ENCODE measurements around the gene ARID1B. TPM values are rescaled to one million over a fixed set of nuclear protein-coding genes. Genes with fewer than 3 reads are reported as not detected.

ARID1B gene
- total RNA-seq, 6 experiments from 2014 or later = 23.2 to 35.3 (median 30.7) TPM

GRCh38 chr6:156771047-156771446 lies 6.1 kb upstream of the ARID1B start:
- intact Hi-C loops (cut with DNase I) = loop anchor here (10.0 kb wide), 2 partner anchors 76 to 206 kb away; no protein-coding TSS in a partner anchor
- no peak overlapping the region for H3K4me3 ChIP-seq
- H3K4me1 ChIP-seq = peaks cover 0 to 7% (median 0%) of the 10 kb centered on the region in 4 donors

DNA sequence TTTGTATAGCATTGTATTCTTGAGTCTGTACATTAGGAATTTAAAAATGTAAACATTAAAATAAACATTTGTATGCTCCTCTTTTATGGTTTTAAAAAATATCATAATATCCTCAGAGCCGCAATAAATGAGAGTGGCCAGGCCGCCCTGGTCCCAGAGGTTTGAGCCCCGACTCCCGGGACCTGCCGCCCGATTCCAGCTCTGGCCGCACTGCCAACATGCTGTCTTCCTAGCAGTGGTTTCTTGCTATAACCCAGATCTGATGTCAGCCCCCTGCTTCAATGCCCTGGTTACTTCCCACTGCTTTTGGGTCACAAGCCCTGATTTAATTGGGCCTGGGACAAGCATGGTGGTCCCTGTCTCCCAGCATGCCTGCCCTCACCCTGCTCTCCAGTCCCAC lies 5.4 kb upstream of the ARID1B start:
- DNase-seq (no peak), ATAC-seq (no peak)
- intact Hi-C loops (cut with DNase I) = loop anchor here (10.0 kb wide), 2 partner anchors 77 to 207 kb away; no protein-coding TSS in a partner anchor
- no peaks in the 10 kb centered on the region for H3K9me3 ChIP-seq
- no peaks in the 10 kb centered on the region for H3K36me3 ChIP-seq
- no peaks in the 10 kb centered on the region for H3K27me3 ChIP-seq
- TF ChIP-seq POLR2A (IDR thresholded peaks at IDR 0.05) (no peak), CTCF (IDR thresholded peaks at IDR 0.05) (no peak)
- no peak overlapping the region for H3K27ac ChIP-seq
- H3K4me3 ChIP-seq = no peak overlapping the region
- peaks cover 0 to 11% (median 0%) of the 10 kb centered on the region in 4 donors for H3K4me1 ChIP-seq
- 96% methylated on average over 7 of the region's 7 CpGs for WGBS (ENCODE audit: insufficient coverage, low coverage, low lambda C conversion rate, missing lambda C conversion rate)

More at GRCh38 chr6:156771047-156771446, 6.1 kb upstream of the ARID1B start:
- no peak for ATAC-seq
- H3K9me3 ChIP-seq = no peaks in the 10 kb centered on the region
- no peak for TF ChIP-seq POLR2A (IDR thresholded peaks at IDR 0.05)
- TF ChIP-seq CTCF (IDR thresholded peaks at IDR 0.05) = no peak
- no peaks in the 10 kb centered on the region for H3K27me3 ChIP-seq
- no peaks in the 10 kb centered on the region for H3K36me3 ChIP-seq
- no peak overlapping the region for H3K27ac ChIP-seq
- WGBS (ENCODE audit: insufficient coverage, low coverage, low lambda C conversion rate, missing lambda C conversion rate) = 65% methylated on average over 3 of the region's 3 CpGs
- DNase-seq = no peak

GRCh38 chr6:156773476-156773875 lies 3.7 kb upstream of the ARID1B start:
- H3K9me3 ChIP-seq = no peaks in the 10 kb centered on the region
- no peaks in the 10 kb centered on the region for H3K27me3 ChIP-seq
- peaks cover 0 to 11% (median 0%) of the 10 kb centered on the region in 4 donors for H3K4me1 ChIP-seq
- no peak overlapping the region for H3K4me3 ChIP-seq
- no peak for TF ChIP-seq POLR2A (IDR thresholded peaks at IDR 0.05)
- no peak for TF ChIP-seq CTCF (IDR thresholded peaks at IDR 0.05)
- H3K27ac ChIP-seq = no peak overlapping the region
- intact Hi-C loops (cut with DNase I) = loop anchor here (10.0 kb wide), 2 partner anchors 79 to 209 kb away; no protein-coding TSS in a partner anchor
- WGBS (ENCODE audit: insufficient coverage, low coverage, low lambda C conversion rate, missing lambda C conversion rate) = 55% methylated on average over 4 of the region's 5 CpGs
- H3K36me3 ChIP-seq = no peaks in the 10 kb centered on the region
- ATAC-seq (no peak), DNase-seq (no peak)

- no peaks in the 10 kb centered on the region for H3K9me3 ChIP-seq
- H3K27ac ChIP-seq = no peak overlapping the region
- TF ChIP-seq POLR2A (IDR thresholded peaks at IDR 0.05) (no peak), CTCF (IDR thresholded peaks at IDR 0.05) (no peak)
- DNase-seq (no peak), ATAC-seq (no peak)
- no peaks in the 10 kb centered on the region for H3K36me3 ChIP-seq
- H3K4me3 ChIP-seq = no peak overlapping the region
- WGBS (ENCODE audit: insufficient coverage, low coverage, low lambda C conversion rate, missing lambda C conversion rate) = 73% methylated on average over 15 of the region's 15 CpGs
- intact Hi-C loops (cut with DNase I) = loop anchor here (10.0 kb wide), 2 partner anchors 79 to 209 kb away; no protein-coding TSS in a partner anchor
- H3K4me1 ChIP-seq = peaks cover 0 to 11% (median 0%) of the 10 kb centered on the region in 4 donors
- no peaks in the 10 kb centered on the region for H3K27me3 ChIP-seq
Observed at GRCh38 chr6:156773935-156774852, 3.0 kb upstream of the ARID1B start.
